NT2/D1 (cell line): Measurements from ENCODE around the gene RNF220.

Source experiments
- SUZ12 ChIP-seq: IDR thresholded peaks from 2 replicates; pipeline ENCODE4 v1.6.1; 2011; ENCODE audit not compliant: insufficient read length, insufficient read depth; ENCODE audit errors: extremely low read depth
- YY1 ChIP-seq: IDR thresholded peaks from 2 replicates; pipeline ENCODE4 v1.6.1; 2011; ENCODE audit not compliant: insufficient read length, insufficient read depth
- ZNF274 ChIP-seq: IDR thresholded peaks from 2 replicates; pipeline ENCODE4 v1.6.1; 2011; ENCODE audit warnings: mild to moderate bottlenecking, low read depth, low read length

DNA sequence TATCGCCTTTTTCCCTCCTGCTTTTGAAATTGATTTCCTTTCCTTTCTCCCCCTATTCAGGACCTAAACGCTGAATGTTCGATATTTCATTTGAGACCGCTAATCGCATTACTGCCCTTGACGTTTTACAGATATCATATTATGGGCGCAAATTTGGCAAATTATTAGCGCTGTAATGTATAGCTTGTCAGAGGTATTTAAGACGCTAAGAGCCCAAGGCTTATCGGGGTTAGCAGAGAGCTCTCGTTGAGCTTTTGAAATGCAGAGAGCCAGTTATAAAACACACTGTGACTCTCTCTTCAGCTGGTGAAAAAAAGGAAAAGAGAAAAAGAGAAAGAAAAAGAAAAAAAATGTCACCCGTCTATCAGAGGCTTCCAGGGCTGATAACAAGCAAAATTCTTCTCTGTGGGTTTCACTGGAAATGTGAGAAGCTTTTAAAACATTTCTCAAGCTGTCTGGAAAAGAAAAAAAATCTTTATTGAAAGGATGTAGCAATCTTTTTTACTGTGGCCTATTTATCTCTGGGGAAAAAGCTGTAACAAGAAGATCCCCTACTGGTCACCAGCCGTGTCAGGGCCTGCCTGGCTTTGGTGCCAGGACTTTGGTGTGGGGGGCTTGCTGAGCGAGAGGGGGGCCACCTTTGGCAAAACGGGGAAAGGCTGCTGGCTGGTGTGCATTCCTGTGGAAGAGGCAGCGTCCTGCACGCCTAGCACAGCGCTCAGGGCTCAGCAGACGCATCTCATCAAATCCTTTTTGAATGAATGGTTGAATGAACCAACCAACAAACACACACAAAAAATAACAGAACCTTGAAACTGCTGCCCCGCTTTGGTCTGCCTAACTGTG is 119.8 kb downstream of the RNF220 start:
- TF ChIP-seq YY1 = no peak
- TF ChIP-seq SUZ12 = no peak
- TF ChIP-seq ZNF274 = no peak
